Body of pancreas (tissue), 4 donors: ENCODE results near the gene BANF2. TPM values are rescaled to one million over a fixed set of nuclear protein-coding genes. Genes with fewer than 3 reads are reported as not detected.

Experiments
- ATAC-seq: fragments of 150-250 bp; one replicate; pipeline ENCODE4 v1.9.1; 2016
- DNase-seq, 4 donors: peaks; one replicate each; pipeline ENCODE4 v3.0.0-alpha.2; 2019
- H3K27ac ChIP-seq, 4 donors: fragments of 200-600 bp; sonication (generic); 1 replicate in 3 of 4; 2 replicates in 1 of 4; pipeline versions ENCODE4 v1.5.1 to v1.6.1; 2016 to 2019; ENCODE audit warnings: mild to moderate bottlenecking in 1 of 4, mixed read lengths in 1 of 4, moderate library complexity in 1 of 4
- H3K27me3 ChIP-seq, 2 donors: fragments of 200-600 bp; sonication (generic); one replicate each; pipeline ENCODE4 v1.6.0; 2016; ENCODE audit warnings: mild to moderate bottlenecking in 1 of 2
- H3K36me3 ChIP-seq, 2 donors: fragments of 200-600 bp; sonication (generic); replicated peaks in 1 of 2; 2 replicates each; pipeline ENCODE4 v1.5.1; 2016; ENCODE audit warnings: low read depth in 2 of 2; ENCODE audit not compliant: insufficient read depth in 1 of 2
- H3K4me1 ChIP-seq: fragments of 200-600 bp; sonication (generic); one replicate; pipeline ENCODE4 v1.6.0; 2016
- H3K4me3 ChIP-seq, 2 donors: fragments of 200-600 bp; sonication (generic); 1 replicate in 1 of 2; 2 replicates in 1 of 2; pipeline ENCODE4 v1.5.1; 2016 to 2019
- H3K9me3 ChIP-seq, 3 donors: fragments of 200-600 bp; sonication (generic); 1 replicate in 2 of 3; 2 replicates in 1 of 3; pipeline ENCODE4 v1.5.1; 2016
- CTCF ChIP-seq, 7 experiments: fragments of 450-650 bp in 4 of 7; fragments of 200-600 bp in 3 of 7; sonication (generic) in 3 of 7; IDR thresholded peaks; one replicate each; pipeline ENCODE4 v1.5.1; 2016 to 2019; ENCODE audit warnings: antibody characterized with exemption in 7 of 7
- POLR2A ChIP-seq, 3 donors: fragments of 450-650 bp; IDR thresholded peaks; one replicate each; pipeline ENCODE4 v1.6.1; 2016; ENCODE audit warnings: antibody characterized with exemption in 3 of 3, mild to moderate bottlenecking in 2 of 3
- WGBS, 2 donors: methylation state at CpG; one replicate each; pipeline ENCODE4 v1.1.5; 2017; 5-methylcytosine and 5-hydroxymethylcytosine counted together
- intact Hi-C: fragments of 100-400 bp; cut with DNase I; formaldehyde crosslinking; loops from one replicate; pipeline ENCODE4 v1.15.1; 2023
- total RNA-seq, 2 donors: library from RNA; depleted of rRNA; stranded (reverse); fragments of >200 nt; gene quantifications; one replicate each; pipeline ENCODE4 v1.1.0, GENCODE V29; 2016

Gene BANF2
- total RNA-seq, 2 donors from 2014 or later, result 4.0 TPM; not detected in 1

- no peak for ATAC-seq
Measured at GRCh38 chr20:17722493-17723300, 22.9 kb downstream of the BANF2 start.

GRCh38 chr20:17723301-17723691 is 23.5 kb downstream of the BANF2 start:
- no peak for DNase-seq
- peak overlapping the region in 3 of 4 donors; percentile 60 to 83 (median 82) for H3K27ac ChIP-seq
- 86 to 87% methylated on average over 5 of the region's 5 CpGs for WGBS, 2 donors

More at GRCh38 chr20:17722493-17723300, 22.9 kb downstream of the BANF2 start:
- Histone ChIP-seq H3K4me1 (peaks cover 39% of the 10 kb centered on the region), H3K36me3 (no peaks in the 10 kb centered on the region), H3K27ac (peak overlapping the region; percentile 60 to 90 (median 82)), H3K4me3 (no peak overlapping the region), H3K9me3 (no peaks in the 10 kb centered on the region), H3K27me3 (no peaks in the 10 kb centered on the region)
- TF ChIP-seq CTCF (IDR thresholded peaks at IDR 0.05) (no peak), POLR2A (IDR thresholded peaks at IDR 0.05) (no peak)
- intact Hi-C loops, result no loop called here
- 46 to 59% methylated on average over 14 of the region's 14 CpGs for WGBS, 2 donors
- DNase-seq, result no peak

GRCh38 chr20:17725094-17725835 is 25.5 kb downstream of the BANF2 start:
- no peak for TF ChIP-seq CTCF (IDR thresholded peaks at IDR 0.05)
- no peak for TF ChIP-seq POLR2A (IDR thresholded peaks at IDR 0.05)
- no peaks in the 10 kb centered on the region for H3K9me3 ChIP-seq
- intact Hi-C loops, result no loop called here
- peaks cover 39% of the 10 kb centered on the region for H3K4me1 ChIP-seq
- H3K27ac ChIP-seq, result peak overlapping the region; percentile 21 to 27 (median 25)
- ATAC-seq (no peak), DNase-seq (peak; percentile 62 to 87 (median 78))
- H3K4me3 ChIP-seq, result no peak overlapping the region
- no peaks in the 10 kb centered on the region for H3K27me3 ChIP-seq
- whole genome bisulfite sequencing, 2 donors, result 71 to 75% methylated on average over 10 to 13 of the region's 13 CpGs
- H3K36me3 ChIP-seq, result no peaks in the 10 kb centered on the region

More at GRCh38 chr20:17723301-17723691, 23.5 kb downstream of the BANF2 start:
- Histone ChIP-seq H3K4me3 (no peak overlapping the region), H3K36me3 (no peaks in the 10 kb centered on the region), H3K9me3 (no peaks in the 10 kb centered on the region), H3K27me3 (no peaks in the 10 kb centered on the region), H3K4me1 (peaks cover 39% of the 10 kb centered on the region)
- intact Hi-C loops, result no loop called here
- TF ChIP-seq CTCF (IDR thresholded peaks at IDR 0.05), result no peak
- no peak for TF ChIP-seq POLR2A (IDR thresholded peaks at IDR 0.05)
- no peak for ATAC-seq

GRCh38 chr20:17726902-17727301 is 27.1 kb downstream of the BANF2 start:
- no peak overlapping the region for H3K27ac ChIP-seq
- H3K9me3 ChIP-seq, result no peaks in the 10 kb centered on the region
- no peak for TF ChIP-seq CTCF (IDR thresholded peaks at IDR 0.05)
- TF ChIP-seq POLR2A (IDR thresholded peaks at IDR 0.05), result no peak
- intact Hi-C loops, result no loop called here
- DNase-seq, result no peak
- no peak overlapping the region for H3K4me3 ChIP-seq
- 53 to 58% methylated on average over 4 of the region's 4 CpGs for WGBS, 2 donors
- no peak for ATAC-seq
- no peaks in the 10 kb centered on the region for H3K27me3 ChIP-seq
- peaks cover 34% of the 10 kb centered on the region for H3K4me1 ChIP-seq
- no peaks in the 10 kb centered on the region for H3K36me3 ChIP-seq
